HG02870 (cell line): ENCODE data around the gene GALNT4.

Experiments
- ATAC-seq: cut with Tn5 transposase; IDR thresholded peaks from one replicate; pipeline ENCODE4 v1.9.1; 2021; ENCODE audit warnings: mild to moderate bottlenecking, moderate library complexity; ENCODE audit not compliant: unreplicated experiment

The GALNT4 gene

GRCh38 chr12:89494411-89495231, 30.0 kb downstream of the GALNT4 start:
- peak; percentile 75 for ATAC-seq

- ATAC-seq: no peak
Measured at GRCh38 chr12:89493670-89494302, 30.8 kb downstream of the GALNT4 start.

GRCh38 chr12:89492883-89493282, 31.7 kb downstream of the GALNT4 start:
- ATAC-seq: no peak

- ATAC-seq: no peak
Measured at GRCh38 chr12:89490922-89491321, 33.7 kb downstream of the GALNT4 start.

- no peak for ATAC-seq
Measured at GRCh38 chr12:89486264-89486663, 38.3 kb downstream of the GALNT4 start.

- ATAC-seq: no peak
Measured at GRCh38 chr12:89484470-89484869, 40.1 kb downstream of the GALNT4 start.

- no peak for ATAC-seq
Measured at GRCh38 chr12:89481213-89481914, 43.2 kb downstream of the GALNT4 start.

- ATAC-seq: no peak
Measured at GRCh38 chr12:89479982-89480381, 44.6 kb downstream of the GALNT4 start.

- no peak for ATAC-seq
Measured at GRCh38 chr12:89477633-89478279, 46.8 kb downstream of the GALNT4 start.

GRCh38 chr12:89476904-89477595, 47.5 kb downstream of the GALNT4 start:
- no peak for ATAC-seq

- peak; percentile 41 for ATAC-seq
Measured at GRCh38 chr12:89476232-89476631, 48.4 kb downstream of the GALNT4 start.

GRCh38 chr12:89475203-89475990, 49.2 kb downstream of the GALNT4 start:
- peak; percentile 39 for ATAC-seq

- no peak for ATAC-seq
Measured at GRCh38 chr12:89474615-89475014, 50.0 kb downstream of the GALNT4 start.
